ENCODE results near the gene RNASEL. TPM values are rescaled to one million over a fixed set of nuclear protein-coding genes. Genes with fewer than 3 reads are reported as not detected.

The RNASEL gene
- total and polyA plus RNA-seq, 2 of the 4 experiments (the other 2 are of a cell fraction): 2.5 to 6.5 TPM

DNA sequence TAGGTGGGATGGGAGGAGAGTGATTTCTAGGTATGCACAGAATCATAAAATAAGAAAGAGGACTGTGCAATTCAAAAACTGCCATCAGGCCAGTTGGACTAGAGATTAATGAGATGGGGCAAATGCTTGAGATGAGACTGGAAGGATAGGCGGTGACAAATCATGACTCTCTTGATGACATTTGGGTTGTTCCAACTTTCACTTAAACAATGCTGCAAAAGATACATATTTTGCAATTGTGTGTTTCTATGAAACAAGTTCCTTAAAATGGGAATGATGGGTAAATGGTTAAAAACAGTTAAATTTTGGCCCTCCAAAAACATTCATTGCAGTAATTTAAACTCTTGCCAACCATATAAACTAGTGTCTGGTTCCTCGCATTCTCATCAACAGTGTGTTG lies 55.2 kb downstream of the RNASEL start:
- Histone ChIP-seq H3K9me3 (ENCODE audit: control insufficient read depth, insufficient read depth, low read length) (no peaks in the 10 kb centered on the region), H3K4ac (ENCODE audit: low read depth, low read length) (no peak overlapping the region), H3K56ac (ENCODE audit: extremely low read depth, insufficient read depth, low read length) (no peak overlapping the region), H4K5ac (ENCODE audit: low read depth, low read length) (no peak overlapping the region), H3K4me1 (ENCODE audit: control insufficient read depth, insufficient read depth, low read length) (no peaks in the 10 kb centered on the region), H3K4me3 (ENCODE audit: insufficient read depth, low read depth, low read length) (no peak overlapping the region), H2AK9ac (replicated peaks; ENCODE audit: low read depth, low read length, poor library complexity) (no peak overlapping the region), H3K27me3 (ENCODE audit: control insufficient read depth, insufficient read depth, low read length) (no peaks in the 10 kb centered on the region), H3K79me1 (ENCODE audit: low read depth in 1 of 2, low read length in 2 of 2) (no peaks in the 10 kb centered on the region), H3K36me3 (ENCODE audit: control insufficient read depth, insufficient read depth, low read length) (no peaks in the 10 kb centered on the region), H3K27ac (ENCODE audit: insufficient read depth, low read length) (no peak overlapping the region), H3K14ac (replicated peaks; ENCODE audit: low read depth, low read length) (no peak overlapping the region), H3K9ac (ENCODE audit: low read depth, low read length) (no peak overlapping the region), H4K8ac (ENCODE audit: low read depth in 2 of 2, low read length in 2 of 2) (no peak overlapping the region), H2AK5ac (ENCODE audit: low read depth, low read length) (no peak overlapping the region), H2BK15ac (ENCODE audit: low read depth, low read length) (no peak overlapping the region), H2AFZ (replicated peaks; ENCODE audit: low read length, poor library complexity) (no peak overlapping the region), H2BK5ac (ENCODE audit: low read depth, low read length, poor library complexity, severe bottlenecking) (no peak overlapping the region), H2BK20ac (ENCODE audit: low read depth, low read length) (no peak overlapping the region), H4K91ac (ENCODE audit: insufficient read depth, low read depth, low read length) (no peak overlapping the region), H3K4me2 (ENCODE audit: low read depth, low read length) (no peak overlapping the region), H3K9me1 (ENCODE audit: insufficient read depth, low read length) (no peaks in the 10 kb centered on the region), H4K20me1 (ENCODE audit: insufficient read depth, low read length) (no peaks in the 10 kb centered on the region), H3K18ac (ENCODE audit: low read depth, low read length) (no peak overlapping the region), H2BK120ac (ENCODE audit: low read depth, low read length) (no peak overlapping the region), H3K23ac (ENCODE audit: low read depth, low read length) (no peak overlapping the region)
- in situ Hi-C loops (cut with MboI; ENCODE audit: low sequenced_read_pairs): no loop called here
- WGBS, 2 experiments (ENCODE audit: extremely low coverage in 2 of 2, insufficient read length in 1 of 2): no CpG with 5 or more reads among the region's 2 CpGs
- dilution Hi-C loops (cut with HindIII; ENCODE audit: low sequenced_read_pairs, unreplicated experiment): no loop called here
- ChIA-PET CTCF (no interaction called here), POLR2A (ENCODE audit: unreplicated experiment) (no interaction called here)
- DNase-seq: no peak
- no TSS peak for BruUV-seq (replicated peaks)
- no peak for ATAC-seq (ENCODE audit: low read depth)
- TF ChIP-seq FOS (IDR thresholded peaks at IDR 0.05; ENCODE audit: low read depth, low read length): no peak
- TF ChIP-seq RFX5 (IDR thresholded peaks at IDR 0.05; ENCODE audit: low read depth, low read length): no peak
- TF ChIP-seq, protein P1, sequence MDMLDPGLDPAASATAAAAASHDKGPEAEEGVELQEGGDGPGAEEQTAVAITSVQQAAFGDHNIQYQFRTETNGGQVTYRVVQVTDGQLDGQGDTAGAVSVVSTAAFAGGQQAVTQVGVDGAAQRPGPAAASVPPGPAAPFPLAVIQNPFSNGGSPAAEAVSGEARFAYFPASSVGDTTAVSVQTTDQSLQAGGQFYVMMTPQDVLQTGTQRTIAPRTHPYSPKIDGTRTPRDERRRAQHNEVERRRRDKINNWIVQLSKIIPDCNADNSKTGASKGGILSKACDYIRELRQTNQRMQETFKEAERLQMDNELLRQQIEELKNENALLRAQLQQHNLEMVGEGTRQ (IDR thresholded peaks at IDR 0.05; ENCODE audit: low read depth, low read length): no peak
- TF ChIP-seq MAFK (IDR thresholded peaks at IDR 0.05; ENCODE audit: low read depth, low read length): no peak
- TF ChIP-seq SMC3 (IDR thresholded peaks at IDR 0.05; ENCODE audit: low read depth, low read length): no peak
- TF ChIP-seq CHD1 (IDR thresholded peaks at IDR 0.05; ENCODE audit: low read depth, low read length): no peak
- TF ChIP-seq CEBPB (IDR thresholded peaks at IDR 0.05; ENCODE audit: low read depth, low read length): no peak
- no peak for TF ChIP-seq MAZ (IDR thresholded peaks at IDR 0.05; ENCODE audit: borderline replicate concordance, low read depth, low read length)
- TF ChIP-seq, protein P2, sequence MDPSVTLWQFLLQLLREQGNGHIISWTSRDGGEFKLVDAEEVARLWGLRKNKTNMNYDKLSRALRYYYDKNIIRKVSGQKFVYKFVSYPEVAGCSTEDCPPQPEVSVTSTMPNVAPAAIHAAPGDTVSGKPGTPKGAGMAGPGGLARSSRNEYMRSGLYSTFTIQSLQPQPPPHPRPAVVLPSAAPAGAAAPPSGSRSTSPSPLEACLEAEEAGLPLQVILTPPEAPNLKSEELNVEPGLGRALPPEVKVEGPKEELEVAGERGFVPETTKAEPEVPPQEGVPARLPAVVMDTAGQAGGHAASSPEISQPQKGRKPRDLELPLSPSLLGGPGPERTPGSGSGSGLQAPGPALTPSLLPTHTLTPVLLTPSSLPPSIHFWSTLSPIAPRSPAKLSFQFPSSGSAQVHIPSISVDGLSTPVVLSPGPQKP (IDR thresholded peaks at IDR 0.05; ENCODE audit: borderline replicate concordance, low read depth, low read length): no peak
- TF ChIP-seq POLR2A (IDR thresholded peaks at IDR 0.05; ENCODE audit: low read depth, low read length): no peak
- TF ChIP-seq MXI1 (IDR thresholded peaks at IDR 0.05; ENCODE audit: borderline replicate concordance, low read depth, low read length): no peak
- TF ChIP-seq NFE2L2 (IDR thresholded peaks at IDR 0.05; ENCODE audit: low read depth, low read length): no peak
- intact Hi-C loops (cut with micrococcal nuclease): no loop called here
